H9 (cell line): ENCODE results near the gene FHIP2A. TPM values are rescaled to one million over a fixed set of nuclear protein-coding genes. Genes with fewer than 3 reads are reported as not detected.

Experiments
- DNase-seq: peaks from one replicate; pipeline ENCODE4 v3.0.0-alpha.2; 2017
- H2AFZ ChIP-seq: one replicate; pipeline ENCODE4 v1.6.1; 2013; ENCODE audit warnings: mild to moderate bottlenecking, low read length, control low read depth, moderate library complexity
- H2AK5ac ChIP-seq: 2 replicates; pipeline ENCODE4 v1.6.1; 2013; ENCODE audit warnings: low read length, control low read depth, mixed read lengths; ENCODE audit not compliant: insufficient read length
- H2BK120ac ChIP-seq: one replicate; pipeline ENCODE4 v1.6.1; 2013; ENCODE audit warnings: low read depth, mild to moderate bottlenecking, low read length, control low read depth, inconsistent platforms; ENCODE audit not compliant: poor library complexity, severe bottlenecking
- H2BK12ac ChIP-seq: 2 replicates; pipeline ENCODE4 v1.6.1; 2013; ENCODE audit warnings: low read length, control low read depth, mixed read lengths, low read depth; ENCODE audit not compliant: insufficient read length
- H2BK15ac ChIP-seq: 2 replicates; pipeline ENCODE4 v1.6.1; 2013; ENCODE audit warnings: low read depth, low read length, control low read depth
- H2BK20ac ChIP-seq: one replicate; pipeline ENCODE4 v1.6.1; 2013; ENCODE audit warnings: low read depth, mild to moderate bottlenecking, low read length, control low read depth, inconsistent platforms; ENCODE audit not compliant: poor library complexity, severe bottlenecking
- H2BK5ac ChIP-seq: 2 replicates; pipeline ENCODE4 v1.6.1; 2013; ENCODE audit warnings: low read length, control low read depth, mixed read lengths; ENCODE audit not compliant: insufficient read length
- H3K14ac ChIP-seq: 2 replicates; pipeline ENCODE4 v1.6.1; 2013; ENCODE audit warnings: low read length, control low read depth; ENCODE audit not compliant: insufficient read depth
- H3K18ac ChIP-seq: 2 replicates; pipeline ENCODE4 v1.6.1; 2013; ENCODE audit warnings: low read depth, mild to moderate bottlenecking, mixed read lengths, low read length, control low read depth; ENCODE audit not compliant: insufficient read length
- H3K23ac ChIP-seq: 2 replicates; pipeline ENCODE4 v1.6.1; 2013; ENCODE audit warnings: low read length, control low read depth, mixed read lengths, low read depth; ENCODE audit not compliant: insufficient read length
- H3K23me2 ChIP-seq: 2 replicates; pipeline ENCODE4 v1.6.1; 2013; ENCODE audit warnings: low read depth, mild to moderate bottlenecking, mixed read lengths, low read length, control low read depth; ENCODE audit not compliant: insufficient read length, poor library complexity, severe bottlenecking
- H3K27ac ChIP-seq: 2 replicates; pipeline ENCODE4 v1.5.1; 2013; ENCODE audit warnings: low read length, control low read depth, mixed read lengths, low read depth; ENCODE audit not compliant: insufficient read length
- H3K27me3 ChIP-seq: 2 replicates; pipeline ENCODE4 v1.6.1; 2013; ENCODE audit warnings: low read length, control low read depth, inconsistent platforms; ENCODE audit not compliant: insufficient read depth
- H3K4ac ChIP-seq: 2 replicates; pipeline ENCODE4 v1.6.1; 2013; ENCODE audit warnings: low read depth, mild to moderate bottlenecking, control low read depth, inconsistent platforms, low read length, moderate library complexity
- H3K4me1 ChIP-seq: 2 replicates; pipeline ENCODE4 v1.6.1; 2013; ENCODE audit warnings: low read length, control low read depth, inconsistent platforms; ENCODE audit not compliant: insufficient read depth
- H3K4me2 ChIP-seq: 2 replicates; pipeline ENCODE4 v1.6.1; 2013; ENCODE audit warnings: low read length, control low read depth, mixed read lengths; ENCODE audit not compliant: insufficient read length, insufficient read depth
- H3K56ac ChIP-seq: 2 replicates; pipeline ENCODE4 v1.6.1; 2013; ENCODE audit warnings: low read depth, mild to moderate bottlenecking, mixed read lengths, low read length, control low read depth; ENCODE audit not compliant: insufficient read length
- H3K79me1 ChIP-seq: 2 replicates; pipeline ENCODE4 v1.6.1; 2013; ENCODE audit warnings: low read depth, mild to moderate bottlenecking, moderate library complexity, low read length, control low read depth, inconsistent platforms; ENCODE audit not compliant: insufficient read depth, poor library complexity, severe bottlenecking
- H3K79me2 ChIP-seq: 2 replicates; pipeline ENCODE4 v1.6.1; 2013; ENCODE audit warnings: low read length, control low read depth, inconsistent platforms; ENCODE audit not compliant: insufficient read depth
- H3K9ac ChIP-seq: 2 replicates; pipeline ENCODE4 v1.6.1; 2013; ENCODE audit warnings: low read length, control low read depth, mixed read lengths; ENCODE audit not compliant: insufficient read length; ENCODE audit errors: extremely low read depth
- H3K9me3 ChIP-seq: one replicate; pipeline ENCODE4 v1.6.1; 2013; ENCODE audit warnings: low read depth, low read length, inconsistent platforms; ENCODE audit not compliant: control insufficient read depth
- H3T11ph ChIP-seq: one replicate; pipeline ENCODE4 v1.6.1; 2013; ENCODE audit warnings: mild to moderate bottlenecking, low read length, control low read depth, inconsistent platforms
- H4K20me1 ChIP-seq: one replicate; pipeline ENCODE4 v1.6.1; 2013; ENCODE audit not compliant: control insufficient read depth, insufficient read length, insufficient read depth
- H4K5ac ChIP-seq: 2 replicates; pipeline ENCODE4 v1.6.1; 2013; ENCODE audit warnings: low read depth, mild to moderate bottlenecking, mixed read lengths, low read length, control low read depth; ENCODE audit not compliant: insufficient read length
- H4K8ac ChIP-seq: replicated peaks from 2 replicates; pipeline ENCODE4 v1.6.1; 2013; ENCODE audit warnings: low read length, control low read depth, mixed read lengths, low read depth; ENCODE audit not compliant: insufficient read length
- H4K91ac ChIP-seq: 2 replicates; pipeline ENCODE4 v1.6.1; 2013; ENCODE audit warnings: low read depth, mild to moderate bottlenecking, moderate library complexity, mixed read lengths, low read length, control low read depth; ENCODE audit not compliant: insufficient read length
- H3K27ac Mint-ChIP-seq, 3 experiments: 2 replicates in 2 of 3; 3 replicates in 1 of 3; pipeline ENCODE4 v1.8.0; 2020 to 2021; ENCODE audit warnings: mixed read lengths in 3 of 3, mild to moderate bottlenecking in 1 of 3, moderate library complexity in 1 of 3
- H3K27me3 Mint-ChIP-seq: 2 replicates; pipeline ENCODE4 v1.8.0; 2021; ENCODE audit warnings: low read depth, mild to moderate bottlenecking, moderate library complexity, mixed read lengths
- H3K36me3 Mint-ChIP-seq, 3 experiments: 2 replicates in 2 of 3; 3 replicates in 1 of 3; pipeline ENCODE4 v1.8.0; 2020 to 2021; ENCODE audit warnings: low read depth in 3 of 3, mixed read lengths in 3 of 3; ENCODE audit not compliant: insufficient read depth in 1 of 3
- H3K4me1 Mint-ChIP-seq, 2 experiments: 2 replicates each; pipeline ENCODE4 v1.8.0; 2020; ENCODE audit warnings: mixed read lengths in 2 of 2
- H3K4me3 Mint-ChIP-seq, 2 experiments: 2 replicates in 1 of 2; 3 replicates in 1 of 2; pipeline ENCODE4 v1.8.0; 2020 to 2021; ENCODE audit warnings: mild to moderate bottlenecking in 2 of 2, mixed read lengths in 2 of 2, moderate library complexity in 1 of 2
- H3K9me3 Mint-ChIP-seq, 2 experiments: 2 replicates in 1 of 2; 3 replicates in 1 of 2; pipeline ENCODE4 v1.8.0; 2020; ENCODE audit warnings: mild to moderate bottlenecking in 2 of 2, mixed read lengths in 2 of 2, moderate library complexity in 1 of 2
- WGBS: extraction: QIAGEN DNeasy Blood & Tissue Kit; methylation state at CpG from one replicate; pipeline ENCODE4 v1.1.7; 2013; ENCODE audit warnings: missing lambda C conversion rate, low lambda C conversion rate, mixed read lengths; ENCODE audit not compliant: insufficient read length; ENCODE audit errors: extremely low coverage; 5-methylcytosine and 5-hydroxymethylcytosine counted together
- total RNA-seq: library from RNA; stranded (reverse); gene quantifications from 2 replicates; pipeline ENCODE4 v1.2.1, GENCODE V29; 2021
- TF ChIP-seq, protein P1 (sequence below): fragments of 200-600 bp; sonication (generic); conservative IDR thresholded peaks from 3 replicates; pipeline ENCODE4 v1.8.0; 2021; ENCODE audit warnings: antibody characterized with exemption, mild to moderate bottlenecking

FHIP2A gene
- total RNA-seq, 1 experiment from 2014 or later: 14.8 TPM

GRCh38 chr10:114824391-114824790, 2.8 kb downstream of the FHIP2A start:
- H3K14ac ChIP-seq: no peak overlapping the region
- TF ChIP-seq, protein P1, sequence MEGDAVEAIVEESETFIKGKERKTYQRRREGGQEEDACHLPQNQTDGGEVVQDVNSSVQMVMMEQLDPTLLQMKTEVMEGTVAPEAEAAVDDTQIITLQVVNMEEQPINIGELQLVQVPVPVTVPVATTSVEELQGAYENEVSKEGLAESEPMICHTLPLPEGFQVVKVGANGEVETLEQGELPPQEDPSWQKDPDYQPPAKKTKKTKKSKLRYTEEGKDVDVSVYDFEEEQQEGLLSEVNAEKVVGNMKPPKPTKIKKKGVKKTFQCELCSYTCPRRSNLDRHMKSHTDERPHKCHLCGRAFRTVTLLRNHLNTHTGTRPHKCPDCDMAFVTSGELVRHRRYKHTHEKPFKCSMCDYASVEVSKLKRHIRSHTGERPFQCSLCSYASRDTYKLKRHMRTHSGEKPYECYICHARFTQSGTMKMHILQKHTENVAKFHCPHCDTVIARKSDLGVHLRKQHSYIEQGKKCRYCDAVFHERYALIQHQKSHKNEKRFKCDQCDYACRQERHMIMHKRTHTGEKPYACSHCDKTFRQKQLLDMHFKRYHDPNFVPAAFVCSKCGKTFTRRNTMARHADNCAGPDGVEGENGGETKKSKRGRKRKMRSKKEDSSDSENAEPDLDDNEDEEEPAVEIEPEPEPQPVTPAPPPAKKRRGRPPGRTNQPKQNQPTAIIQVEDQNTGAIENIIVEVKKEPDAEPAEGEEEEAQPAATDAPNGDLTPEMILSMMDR: no peak
- H3T11ph ChIP-seq: no peak overlapping the region
- WGBS: no CpG with 5 or more reads among the region's 1 CpG
- Mint-ChIP-seq H3K27me3 (no peaks in the 10 kb centered on the region), H3K4me3 (no peak overlapping the region), H3K9me3 (no peaks in the 10 kb centered on the region), H3K27ac (no peak overlapping the region), H3K36me3 (no peaks in the 10 kb centered on the region; a peak in 3 of 7 replicates), H3K4me1 (peaks cover 19 to 23% of the 10 kb centered on the region in 2 experiments)
- H2BK5ac ChIP-seq: no peak overlapping the region
- H2BK20ac ChIP-seq: no peak overlapping the region
- no peak overlapping the region for H4K91ac ChIP-seq
- H3K18ac ChIP-seq: no peak overlapping the region
- H4K5ac ChIP-seq: no peak overlapping the region
- no peaks in the 10 kb centered on the region for H3K9me3 ChIP-seq
- no peaks in the 10 kb centered on the region for H3K79me1 ChIP-seq
- no peak overlapping the region for H3K4ac ChIP-seq
- no peaks in the 10 kb centered on the region for H4K20me1 ChIP-seq
- no peak overlapping the region for H2BK12ac ChIP-seq
- H3K4me2 ChIP-seq: no peak overlapping the region
- no peak overlapping the region for H3K23ac ChIP-seq
- H3K9ac ChIP-seq: no peak overlapping the region
- no peak overlapping the region for H2AFZ ChIP-seq
- peaks cover 2% of the 10 kb centered on the region; the same call in 1 of the 2 replicates for H3K79me2 ChIP-seq
- H3K23me2 ChIP-seq: no peaks in the 10 kb centered on the region
- DNase-seq: no peak
- no peak overlapping the region for H3K56ac ChIP-seq
- H3K4me1 ChIP-seq: no peaks in the 10 kb centered on the region; the same call in 1 of the 2 replicates
- H2BK15ac ChIP-seq: no peak overlapping the region
- no peak overlapping the region for H2AK5ac ChIP-seq
- no peaks in the 10 kb centered on the region for H3K27me3 ChIP-seq
- no peak overlapping the region for H3K27ac ChIP-seq
- no peak overlapping the region for H4K8ac ChIP-seq
- no peak overlapping the region for H2BK120ac ChIP-seq
